NCI-H748 (cell line): ENCODE measurements around the gene HOXA1.
A peak's percentile ranks its signal among the peaks of the same experiment; 100 is the strongest.

Experiments
- DNase-seq: peaks from one replicate; lab custom pipeline; 2025; ENCODE audit not compliant: unreplicated experiment; lab: John Stamatoyannopoulos, UW

Gene HOXA1

DNA sequence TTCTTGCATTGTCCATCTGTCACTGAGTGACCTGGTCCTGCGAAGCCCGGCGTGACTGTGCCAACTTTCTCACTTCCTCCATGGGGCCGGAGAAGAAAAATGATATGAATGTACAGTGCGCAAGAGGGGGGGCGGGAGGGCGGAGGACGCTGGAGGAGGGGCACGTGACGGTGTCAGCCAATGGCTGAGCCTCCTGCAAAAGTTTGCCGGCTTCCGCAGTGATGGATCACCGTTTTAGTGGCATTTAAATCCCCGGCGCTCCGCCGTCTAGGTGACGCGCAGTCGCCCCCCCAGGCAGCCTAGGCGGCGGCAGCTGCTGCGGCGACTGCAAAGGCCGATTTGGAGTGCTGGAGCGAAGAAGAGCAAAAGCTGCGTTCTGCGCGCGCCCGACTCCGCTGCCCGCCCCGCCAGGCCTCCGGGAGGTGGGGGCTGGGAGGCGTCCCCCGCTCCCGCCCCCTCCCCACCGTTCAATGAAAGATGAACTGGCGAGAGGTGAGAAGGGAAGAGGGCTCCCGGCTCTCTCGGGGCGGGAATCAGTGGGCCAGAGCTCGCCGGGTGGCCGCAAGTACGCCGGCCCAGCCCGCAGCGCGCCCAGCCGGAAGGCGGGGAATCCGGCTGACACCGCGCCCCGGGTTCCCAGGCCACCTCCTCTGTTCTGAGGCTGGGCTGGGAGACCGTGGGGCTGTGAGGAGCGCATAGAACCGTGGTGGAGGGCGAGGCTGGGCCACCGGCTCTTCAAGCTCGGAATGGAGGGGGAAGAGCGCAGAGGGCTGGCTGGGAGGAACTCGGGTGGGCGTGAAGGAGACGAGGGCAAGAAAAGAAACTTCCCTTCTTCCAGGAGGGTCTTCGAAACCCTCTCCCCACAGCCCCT is at the start of gene HOXA1:
HOXA1 (minus strand) TSS at position 104 of the 871 bp plus-strand sequence; CDS start at position 16, 88 bp downstream.
- DNase-seq = peak; percentile 95

DNA sequence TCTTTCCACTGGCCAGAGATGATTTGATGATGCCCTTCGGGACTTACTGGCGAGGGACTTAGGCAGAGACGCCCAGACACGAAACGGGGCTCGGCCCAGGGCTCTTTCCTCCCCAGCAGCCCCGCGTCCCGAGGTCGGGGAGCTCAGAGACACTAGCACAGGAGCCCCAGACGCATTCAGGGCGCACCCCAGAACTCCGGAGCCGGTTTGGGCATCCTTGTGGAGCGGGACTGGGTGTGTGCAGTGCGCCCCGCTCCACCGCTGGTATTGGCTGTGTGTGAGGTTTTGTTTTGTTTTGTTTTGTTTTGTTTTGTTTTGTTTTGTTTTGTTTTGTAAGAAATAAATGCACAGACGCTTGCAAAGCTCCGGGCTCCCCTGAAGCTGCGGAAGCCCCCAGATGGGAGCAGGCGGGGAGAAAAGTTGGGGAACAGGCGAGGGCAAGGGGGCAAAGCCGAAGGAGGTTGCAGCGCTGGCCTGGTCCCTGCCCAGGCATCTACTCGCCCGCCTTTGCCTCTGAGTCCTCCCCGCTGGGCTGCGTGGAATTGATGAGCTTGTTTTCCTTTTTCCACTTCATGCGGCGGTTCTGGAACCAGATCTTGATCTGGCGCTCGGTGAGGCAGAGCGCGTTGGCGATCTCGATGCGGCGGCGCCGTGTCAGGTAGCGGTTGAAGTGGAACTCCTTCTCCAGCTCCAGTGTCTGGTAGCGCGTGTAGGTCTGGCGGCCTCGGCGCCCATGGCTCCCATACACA is 49.5 kb upstream of the HOXA1 start:
- DNase-seq = no peak

DNA sequence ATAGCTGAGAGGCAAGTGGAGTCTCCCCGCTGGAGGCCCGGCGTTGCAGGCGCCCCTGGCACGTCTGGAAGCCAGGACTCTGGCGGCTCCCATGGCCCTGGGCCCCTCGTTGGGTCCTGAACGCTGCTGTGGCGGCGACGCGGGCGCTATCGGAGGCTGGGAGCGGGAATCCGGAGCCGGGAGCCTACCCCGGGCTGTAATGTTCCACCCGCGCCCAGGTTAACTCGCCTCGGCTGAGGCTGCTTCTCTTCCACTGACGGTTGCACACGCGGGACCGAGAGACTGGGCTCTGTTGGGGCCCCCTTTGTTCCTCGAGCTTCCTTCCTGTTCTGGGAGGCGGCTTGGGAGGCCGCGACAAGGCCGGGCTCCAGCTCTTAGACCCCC is 49.0 kb upstream of the HOXA1 start:
- peak; percentile 4 for DNase-seq

DNA sequence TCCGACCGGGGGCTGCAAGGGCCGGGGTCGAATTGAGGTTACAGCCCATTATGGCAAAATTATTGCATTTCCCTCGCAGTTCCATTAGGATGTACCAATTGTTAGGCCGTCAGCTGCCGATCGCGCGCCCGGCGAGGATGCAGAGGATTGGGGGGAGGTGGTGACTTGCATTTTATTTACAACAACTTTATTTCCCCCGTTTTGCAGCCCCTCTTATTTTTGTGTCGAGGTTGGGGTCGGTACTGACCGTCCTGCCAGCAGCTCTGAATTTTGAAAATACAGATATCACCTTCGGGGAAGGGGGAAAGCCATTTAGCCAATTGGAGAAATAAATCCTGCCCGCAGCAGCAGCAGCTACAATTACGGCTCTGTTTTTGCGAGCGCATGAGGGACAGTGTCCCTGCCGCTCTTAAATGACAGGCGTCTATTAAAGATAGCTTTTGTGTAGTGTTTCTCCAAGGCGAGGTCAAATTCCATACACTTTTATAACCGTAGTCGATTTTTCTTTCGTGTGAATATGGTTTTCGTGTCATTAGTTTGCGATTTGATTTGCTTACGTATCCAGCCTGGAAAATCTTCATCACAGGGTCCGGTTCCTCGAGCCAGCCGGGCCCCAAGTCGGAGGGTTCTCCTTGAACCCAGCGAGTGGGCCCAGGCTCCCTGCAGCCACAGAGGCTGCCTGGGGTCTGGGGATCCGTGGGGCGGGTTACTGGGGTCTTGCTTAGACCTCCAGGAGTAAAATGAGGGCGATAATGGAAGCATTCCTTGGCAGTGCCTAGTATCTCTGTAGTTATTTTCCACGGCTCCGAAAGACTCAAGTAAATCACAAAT is 48.4 kb upstream of the HOXA1 start:
- no peak for DNase-seq

DNA sequence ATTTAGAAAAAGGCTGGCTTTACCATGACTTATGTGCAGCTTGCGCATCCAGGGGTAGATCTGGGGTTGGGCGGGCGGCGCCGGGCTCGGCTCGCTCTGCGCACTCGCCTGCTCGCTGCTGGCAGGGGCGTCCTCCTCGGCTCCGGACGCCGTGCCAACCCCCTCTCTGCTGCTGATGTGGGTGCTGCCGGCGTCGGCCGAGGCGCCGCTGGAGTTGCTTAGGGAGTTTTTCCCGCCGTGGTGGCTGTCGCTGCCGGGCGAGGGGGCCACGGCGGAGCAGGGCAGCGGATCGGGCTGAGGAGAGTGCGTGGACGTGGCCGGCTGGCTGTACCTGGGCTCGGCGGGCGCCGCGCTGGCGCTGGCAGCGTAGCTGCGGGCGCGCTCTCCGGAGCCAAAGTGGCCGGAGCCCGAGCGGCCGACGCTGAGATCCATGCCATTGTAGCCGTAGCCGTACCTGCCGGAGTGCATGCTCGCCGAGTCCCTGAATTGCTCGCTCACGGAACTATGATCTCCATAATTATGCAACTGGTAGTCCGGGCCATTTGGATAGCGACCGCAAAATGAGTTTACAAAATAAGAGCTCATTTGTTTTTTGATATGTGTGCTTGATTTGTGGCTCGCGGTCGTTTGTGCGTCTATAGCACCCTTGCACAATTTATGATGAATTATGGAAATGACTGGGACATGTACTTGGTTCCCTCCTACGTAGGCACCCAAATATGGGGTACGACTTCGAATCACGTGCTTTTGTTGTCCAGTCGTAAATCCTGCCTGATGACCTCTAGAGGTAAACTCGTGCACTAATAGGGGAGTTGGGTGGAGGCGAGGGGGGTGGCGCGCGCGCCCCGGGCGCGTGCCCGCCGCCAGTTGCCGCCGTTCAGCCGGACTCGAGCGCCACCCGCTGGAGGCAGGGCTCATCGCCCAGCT is 47.5 kb upstream of the HOXA1 start, which contains the start of gene HOXA5:
HOXA5 (minus strand) TSS at position 659 of the 927 bp plus-strand sequence; CDS start at position 585, 74 bp downstream.
- DNase-seq = peak; percentile 95

DNA sequence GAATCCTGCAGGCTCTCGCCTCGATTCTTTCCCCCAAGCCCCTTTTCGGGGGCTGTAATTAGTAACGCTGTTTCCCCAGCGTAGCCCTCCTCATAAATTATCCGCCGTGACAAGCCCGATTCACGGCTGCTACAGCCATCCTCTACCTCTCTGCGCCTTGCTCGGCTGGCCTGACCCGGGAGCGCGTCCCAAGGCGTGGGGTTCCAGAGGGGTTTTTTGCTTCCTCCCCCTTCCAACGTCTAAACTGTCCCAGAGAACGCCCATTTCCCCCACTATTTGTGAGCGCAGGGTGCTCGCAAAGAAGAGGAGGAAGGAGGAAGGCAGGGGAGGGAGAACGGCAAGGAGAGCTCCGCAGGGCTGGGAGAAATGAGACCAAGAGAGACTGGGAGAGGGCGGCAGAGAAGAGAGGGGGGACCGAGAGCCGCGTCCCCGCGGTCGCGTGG is 46.8 kb upstream of the HOXA1 start:
- DNase-seq = peak; percentile 54

DNA sequence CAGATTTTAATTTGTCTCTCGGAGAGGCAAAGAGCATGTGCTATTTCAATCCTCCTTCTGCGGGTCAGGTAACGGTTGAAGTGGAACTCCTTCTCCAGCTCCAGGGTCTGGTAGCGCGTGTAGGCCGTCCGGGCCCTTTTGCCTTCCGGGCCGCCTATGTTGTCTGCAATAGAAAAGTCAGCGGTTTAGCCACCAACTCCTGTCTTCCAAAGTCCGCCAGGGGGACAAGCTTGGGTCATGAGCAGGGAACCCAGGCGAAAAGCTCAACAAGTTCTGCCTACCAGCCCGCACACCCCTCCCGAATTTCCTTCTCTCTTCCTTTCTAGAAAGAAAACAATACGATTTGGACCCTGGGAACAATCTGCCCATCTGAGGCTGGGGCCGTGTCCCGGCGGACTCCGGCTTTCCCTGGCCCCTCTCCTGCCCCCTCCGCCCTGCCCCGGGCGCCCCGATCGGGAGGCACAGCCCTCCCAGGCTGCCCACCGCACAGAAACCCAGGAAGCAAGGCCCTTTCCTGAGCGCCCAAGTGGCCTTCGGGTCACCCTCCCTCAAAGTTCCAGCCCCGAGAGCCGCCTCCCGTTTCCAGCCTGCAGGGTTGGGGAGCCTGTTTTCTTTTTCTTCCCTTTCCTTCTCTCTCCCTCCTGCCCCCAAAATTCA is 46.3 kb upstream of the HOXA1 start:
- peak; percentile 16 for DNase-seq

DNA sequence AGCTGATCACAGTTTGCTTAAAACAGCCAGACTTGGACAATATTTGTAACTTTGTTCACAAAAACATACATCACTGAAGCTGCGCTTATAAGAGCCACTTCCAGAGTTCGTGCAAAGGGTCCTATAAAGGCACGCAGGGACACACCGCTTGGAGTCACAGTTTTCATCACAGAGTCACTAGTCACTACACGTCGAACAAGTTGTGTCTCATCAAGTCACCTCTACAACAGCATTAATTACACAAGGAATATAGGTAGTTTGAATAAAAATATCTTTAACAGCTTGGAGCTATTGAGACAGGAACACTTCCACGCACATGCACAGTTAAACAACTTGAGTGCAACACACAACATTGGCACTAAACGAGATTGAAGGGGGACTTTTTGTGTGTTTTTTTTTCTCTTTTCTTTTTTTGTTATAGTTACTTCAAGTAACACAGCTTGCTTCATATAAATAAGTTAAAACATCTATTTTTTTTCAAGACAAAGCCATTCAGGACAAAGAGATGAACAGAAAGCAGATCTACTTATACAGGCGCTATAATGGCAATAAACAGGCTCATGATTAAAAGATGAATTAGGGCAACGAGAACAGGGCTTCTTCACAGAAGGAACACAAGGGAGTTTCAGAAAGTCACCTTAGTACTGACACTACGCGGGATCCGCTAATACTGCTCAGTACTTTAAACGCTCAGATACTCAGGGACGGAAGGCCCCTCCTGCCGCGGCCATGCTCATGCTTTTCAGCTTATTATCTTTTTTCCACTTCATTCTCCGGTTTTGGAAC is 45.5 kb upstream of the HOXA1 start:
- DNase-seq = no peak

DNA sequence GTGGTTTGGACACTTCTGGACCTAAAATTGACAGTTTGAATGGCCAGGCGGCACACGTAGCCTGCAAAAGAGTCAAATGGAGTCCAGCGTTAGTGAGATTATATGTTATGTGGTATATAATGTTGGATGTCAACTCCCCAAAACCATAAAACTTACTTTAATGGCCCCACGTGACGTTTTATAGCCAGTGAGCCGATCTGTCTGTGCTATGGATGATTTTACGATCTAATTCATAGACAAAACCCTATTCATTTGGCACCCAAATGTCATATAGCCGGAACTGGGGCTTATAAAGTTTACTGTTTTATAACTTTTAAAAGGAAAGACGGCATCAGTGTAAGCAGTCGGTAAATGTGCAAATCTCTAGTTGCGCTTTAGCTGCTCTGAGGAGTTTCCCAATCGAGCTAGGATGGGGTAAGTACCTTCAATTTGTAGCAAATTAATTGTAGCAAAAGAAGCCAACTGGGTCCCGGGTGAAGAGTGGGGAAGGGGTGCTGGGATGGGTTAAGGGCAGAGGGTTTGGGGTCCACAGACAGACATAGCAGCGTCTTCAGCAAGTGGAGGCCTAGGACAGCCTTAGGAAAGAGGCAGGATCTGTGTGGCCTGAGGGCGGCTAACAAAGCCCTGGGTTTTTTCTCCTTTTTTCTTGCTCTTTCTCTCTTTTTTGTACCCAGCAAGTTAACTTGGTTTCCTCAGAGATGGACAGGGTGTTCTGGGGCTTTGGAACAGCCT is 44.5 kb upstream of the HOXA1 start:
- no peak for DNase-seq

DNA sequence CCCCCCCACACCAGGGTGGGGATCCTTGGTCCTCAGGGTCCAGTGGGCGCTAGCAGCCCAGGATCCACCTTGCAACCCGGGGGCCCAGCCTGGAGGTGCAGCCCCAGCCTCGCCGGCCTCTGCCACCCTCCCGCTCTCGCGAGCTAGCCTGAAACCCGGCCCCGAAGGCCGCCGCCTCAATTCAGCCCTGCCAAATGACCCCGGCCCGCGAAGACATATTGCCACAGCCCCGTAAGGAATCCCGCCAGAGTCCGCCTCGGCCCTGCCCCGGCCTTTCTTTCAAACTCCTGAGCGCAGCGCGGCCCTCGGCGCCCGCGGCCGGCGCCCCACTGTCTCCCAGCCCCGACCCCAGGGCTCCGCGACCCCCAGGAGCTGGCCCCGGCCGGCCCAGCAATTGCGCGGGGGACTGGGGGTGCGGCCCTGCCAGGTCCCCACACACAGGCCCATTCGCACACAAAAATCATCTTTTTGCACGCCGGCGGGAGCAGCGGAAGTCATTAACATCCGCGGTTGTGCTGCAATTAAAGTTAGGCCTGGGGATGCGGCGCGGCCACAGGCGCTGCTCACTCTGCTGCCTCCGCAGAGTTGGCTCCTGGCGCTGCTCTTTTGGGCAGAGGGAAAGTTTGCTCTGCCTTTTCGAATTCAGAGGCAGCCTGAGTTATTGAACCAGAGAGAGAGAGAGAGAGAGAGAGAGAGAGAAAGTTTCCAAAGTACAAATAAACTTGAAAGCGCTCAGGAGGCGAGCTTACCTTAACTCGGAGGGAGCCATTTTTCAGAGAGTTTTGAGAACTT is 43.7 kb upstream of the HOXA1 start:
- DNase-seq = no peak

DNA sequence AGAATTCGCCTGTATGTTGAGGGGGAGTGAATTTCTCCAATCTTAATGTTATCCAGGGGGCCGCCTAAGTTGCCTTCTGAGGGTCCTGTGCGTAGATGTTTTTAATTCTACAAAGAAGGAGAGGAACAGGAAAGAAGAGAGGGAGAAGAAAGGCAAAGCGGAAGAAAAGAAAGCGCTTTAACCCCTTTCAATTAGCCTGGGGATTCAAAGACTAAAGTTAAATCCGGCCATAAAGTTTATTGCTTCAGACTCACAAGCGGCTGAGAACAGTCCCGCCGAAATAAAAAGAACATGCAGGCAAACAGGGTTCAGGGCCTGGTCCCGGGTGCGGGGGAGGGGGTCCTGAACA is 43.2 kb upstream of the HOXA1 start:
- no peak for DNase-seq

DNA sequence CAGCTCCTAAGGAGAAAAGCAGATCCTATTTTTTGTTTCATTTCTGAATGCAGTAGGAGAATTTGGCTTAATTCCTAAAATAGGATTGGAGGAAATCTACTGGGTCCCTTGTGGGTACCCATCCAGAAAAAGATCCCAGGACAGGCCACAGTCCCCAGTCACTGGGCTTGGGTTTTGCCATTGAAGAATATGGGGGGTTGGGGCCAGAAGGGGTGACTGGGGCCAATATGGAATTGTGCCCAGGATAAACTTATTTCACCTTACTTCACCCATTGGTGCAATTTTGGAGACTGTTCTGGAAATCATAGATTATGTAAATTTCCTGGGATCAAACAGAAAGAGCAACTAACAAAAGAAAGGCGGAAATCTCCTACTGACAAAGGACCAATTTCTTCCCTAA is 42.7 kb upstream of the HOXA1 start:
- no peak for DNase-seq

DNA sequence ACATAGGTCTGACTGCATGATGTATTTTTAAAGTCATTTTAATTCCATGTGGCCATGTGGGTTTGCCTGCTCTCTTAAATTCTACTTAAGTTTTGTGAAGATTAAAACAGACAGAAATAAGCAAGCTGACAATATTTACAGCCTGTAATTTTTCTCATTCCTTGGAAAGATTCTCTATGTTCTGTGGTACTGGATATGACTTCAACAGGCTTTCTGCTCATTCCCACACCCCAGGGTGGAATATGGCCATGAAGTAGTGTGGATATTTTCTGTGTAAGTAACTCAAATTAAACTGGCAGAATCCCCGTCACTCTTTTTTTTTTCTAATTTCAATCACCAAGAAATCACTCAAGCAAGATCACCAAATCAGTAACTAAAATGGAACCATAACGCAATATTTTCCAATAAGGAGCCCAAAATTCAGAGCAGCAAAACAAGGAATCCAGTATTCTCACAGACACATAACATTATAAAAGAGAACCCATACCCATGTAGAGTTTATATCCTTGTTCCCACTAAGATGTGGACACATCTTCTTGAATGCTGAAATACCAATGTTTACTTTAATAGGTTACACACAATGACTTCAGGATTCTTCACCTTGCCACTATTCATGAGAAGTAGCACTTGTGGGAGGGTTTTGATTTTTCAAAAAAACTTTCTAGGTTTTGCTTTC is 42.0 kb upstream of the HOXA1 start:
- no peak for DNase-seq

DNA sequence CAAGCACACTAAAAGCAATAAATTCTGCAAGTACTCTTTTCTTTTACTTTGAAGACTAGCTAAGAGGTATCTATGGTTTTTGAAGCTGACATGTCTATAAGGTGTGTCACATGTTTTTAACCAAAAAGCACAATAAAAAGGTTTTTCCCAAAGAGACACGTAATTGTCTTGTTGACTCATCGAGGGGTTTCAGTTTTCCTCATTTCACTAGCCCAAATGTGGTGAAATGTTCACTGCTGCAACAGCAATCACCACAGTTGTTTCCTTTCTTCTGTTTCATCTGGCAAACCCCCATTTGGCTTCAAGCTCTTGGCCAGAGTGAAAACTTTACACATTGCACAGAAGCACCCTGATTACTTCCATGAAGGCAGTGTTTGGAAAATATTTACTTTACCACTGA is 38.6 kb upstream of the HOXA1 start:
- DNase-seq = no peak

DNA sequence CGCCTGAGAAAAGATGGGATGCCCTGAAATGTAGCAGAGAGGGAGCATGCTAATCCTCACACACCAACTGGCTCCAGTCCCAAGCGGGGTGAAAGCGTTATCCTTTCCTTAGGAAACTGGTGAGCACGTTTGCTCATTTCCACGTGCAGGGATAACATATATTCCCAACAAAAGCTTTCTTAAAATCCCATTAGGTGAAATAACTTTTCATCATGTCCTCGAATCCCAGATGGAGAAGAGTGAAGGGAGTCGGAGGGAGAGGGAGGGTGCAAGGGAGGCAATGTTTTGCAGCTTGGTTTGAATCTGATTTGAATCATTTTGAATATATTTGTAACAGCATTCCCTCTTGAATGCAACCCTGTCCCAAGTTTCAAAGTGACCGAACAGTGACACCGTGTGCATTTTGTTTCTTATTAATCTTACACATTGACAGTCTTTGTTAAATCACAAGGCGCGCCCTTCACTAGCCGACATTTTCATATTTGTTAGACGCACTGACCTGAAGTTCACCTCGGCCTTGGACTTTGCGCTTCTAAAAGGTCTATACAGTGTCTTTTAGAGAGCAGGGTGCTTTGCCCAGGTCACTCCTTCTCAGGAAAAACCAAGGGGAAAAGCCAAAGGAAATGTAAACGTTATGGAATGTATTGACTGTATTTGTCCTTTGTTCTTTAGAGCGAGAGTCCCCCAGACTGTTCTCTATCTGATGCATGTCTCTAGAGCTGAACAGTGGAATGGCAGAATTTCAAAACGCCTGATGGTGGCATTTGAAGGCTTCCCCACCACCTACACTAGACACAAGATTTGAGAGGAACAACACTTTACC is 37.8 kb upstream of the HOXA1 start:
- DNase-seq = no peak

DNA sequence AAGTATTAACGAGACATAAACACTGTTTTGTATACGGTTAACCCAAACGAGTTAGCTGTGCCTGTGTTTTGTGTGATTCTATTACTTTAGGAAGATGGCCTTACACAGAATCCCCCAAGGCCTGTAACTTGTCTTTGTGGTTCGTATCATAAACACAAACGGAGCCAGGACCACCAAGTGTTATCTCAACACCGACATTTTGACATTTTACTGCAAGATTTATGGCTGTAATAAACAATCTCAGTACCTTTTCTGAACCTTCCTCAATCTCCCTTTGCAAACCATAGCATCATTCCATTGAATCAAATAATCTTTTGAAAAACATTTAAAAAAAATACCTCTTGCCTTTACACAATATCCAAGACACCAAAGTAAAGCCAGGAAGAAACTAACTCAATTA is 37.2 kb upstream of the HOXA1 start:
- no peak for DNase-seq
